ENCODE data around the gene SLC37A1.

GRCh38 chr21:42614396-42614795 is 100.7 kb downstream of the SLC37A1 start:
- TF ChIP-seq CTCF (conservative IDR thresholded peaks at IDR 0.05): no peak
- TF ChIP-seq EZH2 (IDR thresholded peaks at IDR 0.05; ENCODE audit: low read depth): no peak
